Measurements from ENCODE around the gene RAB11FIP3.
"Not testable (repeated sequence)": the region's sequence is repeated elsewhere in the genome, so short reads cannot be mapped to it uniquely, and the experiment has no call there.

RAB11FIP3 gene, protein sequence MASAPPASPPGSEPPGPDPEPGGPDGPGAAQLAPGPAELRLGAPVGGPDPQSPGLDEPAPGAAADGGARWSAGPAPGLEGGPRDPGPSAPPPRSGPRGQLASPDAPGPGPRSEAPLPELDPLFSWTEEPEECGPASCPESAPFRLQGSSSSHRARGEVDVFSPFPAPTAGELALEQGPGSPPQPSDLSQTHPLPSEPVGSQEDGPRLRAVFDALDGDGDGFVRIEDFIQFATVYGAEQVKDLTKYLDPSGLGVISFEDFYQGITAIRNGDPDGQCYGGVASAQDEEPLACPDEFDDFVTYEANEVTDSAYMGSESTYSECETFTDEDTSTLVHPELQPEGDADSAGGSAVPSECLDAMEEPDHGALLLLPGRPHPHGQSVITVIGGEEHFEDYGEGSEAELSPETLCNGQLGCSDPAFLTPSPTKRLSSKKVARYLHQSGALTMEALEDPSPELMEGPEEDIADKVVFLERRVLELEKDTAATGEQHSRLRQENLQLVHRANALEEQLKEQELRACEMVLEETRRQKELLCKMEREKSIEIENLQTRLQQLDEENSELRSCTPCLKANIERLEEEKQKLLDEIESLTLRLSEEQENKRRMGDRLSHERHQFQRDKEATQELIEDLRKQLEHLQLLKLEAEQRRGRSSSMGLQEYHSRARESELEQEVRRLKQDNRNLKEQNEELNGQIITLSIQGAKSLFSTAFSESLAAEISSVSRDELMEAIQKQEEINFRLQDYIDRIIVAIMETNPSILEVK

DNA sequence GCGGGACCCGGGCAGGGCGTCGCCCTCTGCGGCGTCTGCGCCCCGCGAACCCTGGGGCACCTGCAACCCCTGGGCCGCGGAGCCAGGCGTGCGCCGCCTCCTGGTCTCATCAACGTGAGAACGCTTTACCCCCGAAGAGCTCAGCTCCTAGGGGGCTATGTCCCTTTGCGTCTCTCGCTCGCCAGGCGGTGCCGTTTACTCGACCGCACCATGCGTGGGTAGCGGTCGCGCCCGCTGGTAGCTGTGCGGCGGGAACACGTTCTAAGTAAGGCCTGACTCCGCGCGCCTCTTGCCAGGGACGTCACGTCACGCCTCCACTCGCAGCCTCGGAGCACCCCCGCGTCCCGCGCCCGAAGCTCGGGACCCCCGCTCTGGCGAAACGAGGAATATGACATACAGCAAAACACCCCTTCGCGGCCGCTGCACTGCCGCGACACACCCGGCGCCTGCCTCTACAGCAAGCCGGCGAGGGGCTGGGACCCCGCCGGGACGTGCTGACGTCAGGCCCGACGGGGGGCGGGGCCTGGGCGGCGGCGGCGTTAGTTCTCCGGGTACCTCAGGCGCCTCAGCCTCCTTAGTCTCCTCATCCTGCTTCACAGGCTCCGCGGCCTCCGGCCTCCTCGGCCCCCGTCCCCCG, at the start of gene RAB11FIP3:
TSS of gene RAB11FIP3 (plus strand) at position 568 of the 637 bp plus-strand sequence. CDS start 358 bp downstream, outside the sequence.
- DNase-seq, result peak; percentile 82

DNA sequence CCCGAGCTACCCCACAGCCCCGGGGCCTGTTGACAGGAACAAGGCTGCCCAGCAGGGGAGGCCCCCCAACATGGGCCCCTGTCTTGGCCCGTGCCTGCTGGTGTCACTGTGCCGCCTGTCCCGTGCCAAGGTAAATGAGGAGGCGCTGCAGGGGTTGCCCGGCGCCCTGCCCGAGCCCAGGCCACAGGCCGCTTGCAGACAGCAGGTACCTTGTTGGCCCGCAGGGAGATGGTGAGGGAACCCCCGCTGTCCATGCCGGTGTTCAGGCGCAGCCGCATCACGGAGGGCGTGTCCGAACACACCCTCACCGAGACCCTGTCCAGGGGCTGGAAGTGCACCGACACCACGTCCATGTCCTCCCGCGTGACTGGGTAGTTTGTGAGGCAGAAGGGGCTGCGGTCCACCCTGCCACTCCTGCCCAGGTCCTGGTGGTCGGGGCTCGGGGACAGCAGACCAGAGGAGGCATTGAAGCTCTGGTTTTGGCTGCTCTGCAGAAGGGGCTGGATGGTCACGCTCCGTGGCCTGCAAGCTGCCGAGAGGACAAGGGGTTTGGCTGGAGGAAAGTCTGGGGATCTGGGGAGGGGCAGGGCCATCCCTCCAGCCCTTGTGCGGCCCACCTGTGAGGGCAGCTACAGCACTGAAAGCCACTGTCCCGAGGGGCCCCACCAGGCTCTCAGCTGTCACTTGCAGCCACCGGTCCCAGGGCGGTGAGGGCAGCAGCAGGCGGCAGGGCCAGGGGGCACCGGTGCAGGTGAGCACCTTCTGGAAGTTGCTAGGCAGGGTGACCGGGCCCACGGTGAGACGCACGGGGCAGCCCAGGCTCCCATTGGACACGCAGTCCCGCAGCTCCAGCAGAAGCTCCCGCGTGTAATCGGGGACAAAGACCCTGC, 49.3 kb upstream of the RAB11FIP3 start:
- no peak for DNase-seq

DNA sequence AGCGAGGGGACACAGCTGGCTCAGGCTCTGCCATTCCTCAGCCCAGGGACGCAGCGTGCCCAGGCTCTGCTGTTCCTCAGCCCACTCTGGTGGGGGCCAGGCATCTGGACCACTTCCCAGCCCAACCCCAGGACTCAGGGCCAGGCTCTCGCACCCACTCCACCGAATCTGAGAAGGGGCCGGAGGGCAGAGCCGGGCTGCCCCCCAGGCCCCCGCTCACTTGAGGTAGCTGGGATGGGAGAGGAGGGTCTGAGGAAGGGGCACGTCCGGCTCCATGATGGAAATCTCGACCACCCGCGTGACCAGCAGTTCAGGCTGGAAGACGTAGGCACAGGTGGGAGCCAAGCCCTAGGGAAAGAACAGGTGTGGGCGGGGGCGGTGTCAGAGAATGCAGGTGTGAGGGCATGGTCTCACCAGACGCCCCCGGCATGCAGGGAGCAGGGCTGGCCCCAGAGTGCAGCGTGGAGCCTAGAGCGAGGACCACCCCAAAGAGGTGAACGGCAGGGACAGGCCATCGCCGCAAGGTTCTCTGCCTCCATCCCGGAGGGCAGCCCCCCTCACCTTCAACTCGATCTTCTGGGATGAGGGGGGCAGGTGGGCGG, 48.5 kb upstream of the RAB11FIP3 start:
- DNase-seq, result no peak

DNA sequence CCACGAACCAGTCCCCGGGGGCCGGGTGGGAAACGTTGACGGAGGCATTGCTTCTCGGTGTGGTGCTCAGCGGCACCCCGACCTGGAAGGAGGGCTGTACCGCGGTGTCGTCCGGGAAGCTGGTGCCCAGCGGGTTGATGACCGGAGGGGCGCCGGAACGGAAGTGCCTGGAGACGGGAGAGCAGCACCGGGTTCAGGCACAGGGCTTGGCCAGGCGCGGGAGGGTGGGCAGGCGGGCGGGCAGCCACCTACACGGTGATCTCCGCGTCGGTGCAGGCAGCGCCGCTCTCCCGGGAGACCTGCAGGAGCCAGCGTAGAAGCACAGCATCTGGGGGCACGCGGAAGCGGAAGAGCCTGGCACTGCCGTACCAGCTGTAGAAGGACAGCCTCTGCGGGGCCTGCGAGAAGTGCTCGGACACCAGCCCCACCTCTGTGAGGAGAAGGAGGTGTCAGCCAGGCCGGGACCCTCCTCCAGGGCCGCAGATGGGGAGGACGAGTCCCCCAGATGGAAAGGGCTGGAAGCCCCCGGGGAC, 48.0 kb upstream of the RAB11FIP3 start:
- no peak for DNase-seq

DNA sequence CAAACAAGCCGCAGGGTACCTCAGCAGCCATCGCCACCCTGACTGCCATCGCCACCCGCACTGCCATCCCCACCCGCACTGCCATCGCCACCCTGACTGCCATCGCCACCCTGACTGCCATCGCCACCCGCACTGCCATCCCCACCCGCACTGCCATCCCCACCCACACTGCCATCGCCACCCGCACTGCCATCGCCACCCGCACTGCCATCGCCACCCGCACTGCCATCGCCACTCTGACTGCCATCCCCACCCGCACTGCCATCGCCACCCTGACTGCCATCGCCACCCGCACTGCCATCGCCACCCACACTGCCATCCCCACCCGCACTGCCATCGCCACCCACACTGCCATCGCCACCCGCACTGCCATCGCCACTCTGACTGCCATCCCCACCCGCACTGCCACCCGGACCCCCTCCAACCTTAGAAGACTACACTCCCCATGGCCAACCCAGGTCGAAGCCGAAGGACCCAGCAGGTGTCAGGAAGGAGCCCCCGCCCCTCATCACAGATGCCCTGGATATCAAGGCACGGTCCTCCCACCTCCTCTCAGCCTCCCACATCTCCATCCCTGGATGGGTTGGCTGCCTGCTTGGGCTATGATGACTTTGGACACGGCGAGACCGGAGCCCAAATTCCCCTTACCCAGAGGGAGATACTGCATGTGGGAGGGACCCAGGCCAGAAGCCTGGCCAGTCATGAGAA, 47.2 kb upstream of the RAB11FIP3 start:
- DNase-seq, result not testable (repeated sequence)

- DNase-seq, result no peak
Observed at GRCh38 chr16:378821-379182, 46.6 kb upstream of the RAB11FIP3 start.

- no peak for DNase-seq
Observed at GRCh38 chr16:379183-379960, 46.1 kb upstream of the RAB11FIP3 start.

GRCh38 chr16:379961-380761, 45.3 kb upstream of the RAB11FIP3 start:
- DNase-seq, result no peak

DNA sequence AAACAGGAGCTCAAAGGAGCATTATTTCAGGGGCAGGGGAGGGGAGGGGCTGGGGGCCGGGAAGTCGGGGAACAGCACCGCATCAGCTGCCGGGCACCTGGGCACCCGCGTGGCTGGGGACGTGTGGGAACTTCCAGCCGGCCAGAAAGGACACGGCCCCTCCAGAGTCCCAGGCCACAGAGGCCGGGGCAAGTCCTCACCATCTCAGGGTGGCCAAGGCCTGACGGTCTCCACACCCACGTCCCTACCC, 44.8 kb upstream of the RAB11FIP3 start:
- DNase-seq, result no peak

GRCh38 chr16:381012-381788, 44.2 kb upstream of the RAB11FIP3 start:
- no peak for DNase-seq

GRCh38 chr16:381789-382717, 43.4 kb upstream of the RAB11FIP3 start, which contains the start of gene PGAP6:
PGAP6 (minus strand) TSS chr16:381978; CDS start chr16:381821, 157 bp downstream.
- DNase-seq, result peak; percentile 59

DNA sequence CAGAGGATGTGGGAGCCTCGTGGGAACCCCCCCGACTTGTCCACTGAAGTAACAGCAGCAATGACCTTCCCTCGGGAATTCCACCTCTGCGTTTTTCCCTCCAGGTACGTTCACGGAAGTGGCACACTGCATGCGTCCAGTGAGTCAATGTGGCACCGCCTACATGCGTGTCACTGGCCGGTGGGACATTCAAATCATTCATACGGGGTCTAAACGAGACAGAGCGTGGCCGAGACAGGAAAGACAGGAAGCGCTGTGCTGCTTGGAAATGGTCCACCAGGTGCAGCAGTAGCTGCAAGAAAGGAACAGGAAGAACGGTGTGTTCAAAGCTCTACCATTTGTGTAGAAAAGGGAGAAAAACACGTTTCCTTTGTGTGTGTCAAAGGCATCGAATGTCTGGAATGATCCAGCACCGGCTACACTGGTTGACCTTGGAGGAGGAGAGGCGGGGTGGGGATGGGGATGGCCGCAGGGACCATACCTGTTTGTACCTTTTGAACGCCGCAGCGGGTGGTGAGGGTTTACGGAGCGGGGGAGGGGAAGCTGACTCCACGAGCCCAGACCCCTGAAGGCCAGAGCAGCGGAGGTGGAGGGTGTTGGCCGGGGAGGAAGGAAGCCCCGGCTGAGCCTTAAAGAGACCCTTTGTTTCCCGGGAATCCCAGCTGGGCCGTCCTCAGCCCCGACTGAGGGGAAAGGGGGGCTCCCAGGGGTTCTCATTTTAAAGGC, 42.0 kb upstream of the RAB11FIP3 start:
- DNase-seq, result no peak

- DNase-seq, result peak; percentile 51
Observed at GRCh38 chr16:386641-387156, 38.8 kb upstream of the RAB11FIP3 start.

DNA sequence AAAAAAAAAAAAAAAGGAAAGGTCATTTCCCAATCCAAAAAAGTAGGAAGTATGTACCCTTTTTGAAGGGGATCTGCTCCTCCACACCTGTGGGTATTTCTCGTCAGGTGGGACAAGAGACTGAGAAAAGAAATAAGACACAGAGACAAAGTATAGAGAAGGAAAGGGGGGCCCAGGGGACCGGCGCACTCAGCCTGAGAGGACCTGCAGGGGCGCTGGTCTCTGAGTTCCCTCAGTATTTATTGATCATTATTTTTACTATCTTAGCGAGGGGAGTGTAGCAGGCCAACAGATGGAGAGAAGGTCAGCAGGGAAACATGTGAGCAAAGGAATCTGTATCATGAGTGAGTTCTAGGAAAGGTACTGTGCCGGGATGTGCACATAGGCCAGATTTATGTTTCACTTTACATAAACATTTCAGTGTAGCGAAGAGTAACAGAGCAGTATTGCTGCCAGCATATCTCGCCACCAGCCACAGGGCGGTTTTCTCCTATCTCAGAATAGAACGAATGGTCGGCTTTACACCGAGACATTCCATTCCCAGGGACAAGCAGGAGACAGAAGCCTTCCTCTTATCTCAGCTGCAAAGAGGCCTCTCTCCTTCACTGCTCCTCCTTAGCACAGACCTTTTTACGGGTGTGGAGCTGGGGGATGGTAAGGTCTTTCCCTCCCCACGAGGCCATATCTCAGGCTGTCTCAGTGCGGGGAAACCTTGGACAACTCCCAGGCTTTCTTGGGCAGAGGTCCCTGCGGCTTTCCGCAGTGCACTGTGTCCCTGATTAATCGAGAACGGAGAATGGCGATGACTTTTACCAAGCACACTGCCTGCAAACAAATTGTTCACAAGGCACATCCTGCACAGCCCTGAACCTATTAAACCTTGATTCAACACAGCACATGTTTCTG, 37.4 kb upstream of the RAB11FIP3 start:
- peak; percentile 85 for DNase-seq

DNA sequence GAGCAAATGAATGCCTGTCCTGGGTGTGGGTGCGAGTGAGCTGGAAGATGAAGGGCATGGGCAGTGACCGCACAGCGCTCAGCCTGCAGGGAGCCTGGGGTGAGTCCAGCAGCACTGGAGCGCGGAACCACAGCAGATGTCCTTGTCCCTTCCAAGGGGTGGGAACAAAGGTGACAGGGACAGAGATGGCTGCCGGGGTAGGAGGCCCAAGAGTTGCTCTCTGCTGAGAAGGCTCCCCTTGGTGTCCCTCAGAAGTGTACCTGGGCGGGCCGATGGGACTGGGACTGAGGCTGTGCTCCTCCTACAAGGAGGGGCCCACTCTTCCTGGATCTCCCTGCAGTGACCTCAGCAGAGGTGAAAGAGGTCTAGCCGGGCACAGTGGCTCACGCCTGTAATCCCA, 36.1 kb upstream of the RAB11FIP3 start:
- no peak for DNase-seq

- peak; percentile 85 for DNase-seq
Observed at GRCh38 chr16:391885-392335, 33.5 kb upstream of the RAB11FIP3 start.
